ENCODE measurements around the gene MAPK8.
A peak's percentile ranks its signal among the peaks of the same experiment; 100 is the strongest.
"Not testable (repeated sequence)": the region's sequence is repeated elsewhere in the genome, so short reads cannot be mapped to it uniquely, and the experiment has no call there.

Gene MAPK8

GRCh38 chr10:48418189-48418788 is 111.8 kb downstream of the MAPK8 start:
- no peak for DNase-seq (ENCODE audit: low spot score)

GRCh38 chr10:48419714-48420113 is 113.2 kb downstream of the MAPK8 start:
- no peak for DNase-seq (ENCODE audit: low spot score)

- not testable (repeated sequence) for DNase-seq (ENCODE audit: low spot score)
Observed at GRCh38 chr10:48421862-48422261, 115.4 kb downstream of the MAPK8 start.

- no peak for DNase-seq (ENCODE audit: low spot score)
Observed at GRCh38 chr10:48423884-48424283, 117.4 kb downstream of the MAPK8 start.

GRCh38 chr10:48428896-48429295 is 122.4 kb downstream of the MAPK8 start:
- DNase-seq (ENCODE audit: low spot score): no peak

- DNase-seq (ENCODE audit: low spot score): no peak
Observed at GRCh38 chr10:48429309-48429708, 122.8 kb downstream of the MAPK8 start.

GRCh38 chr10:48430402-48430993 is 124.0 kb downstream of the MAPK8 start:
- no peak for DNase-seq (ENCODE audit: low spot score)

GRCh38 chr10:48431871-48432270 is 125.4 kb downstream of the MAPK8 start:
- DNase-seq (ENCODE audit: low spot score): no peak

GRCh38 chr10:48437546-48437945 is 131.1 kb downstream of the MAPK8 start:
- no peak for DNase-seq (ENCODE audit: low spot score)

- DNase-seq (ENCODE audit: low spot score): peak; percentile 79
Observed at GRCh38 chr10:48439031-48439430, 132.6 kb downstream of the MAPK8 start.

GRCh38 chr10:48439581-48440041 is 133.1 kb downstream of the MAPK8 start:
- peak; percentile 19 for DNase-seq (ENCODE audit: low spot score)

GRCh38 chr10:48440771-48441170 is 134.3 kb downstream of the MAPK8 start:
- no peak for DNase-seq (ENCODE audit: low spot score)

- DNase-seq (ENCODE audit: low spot score): peak; percentile 5
Observed at GRCh38 chr10:48442090-48442808, 135.8 kb downstream of the MAPK8 start.

GRCh38 chr10:48442809-48443177 is 136.3 kb downstream of the MAPK8 start:
- no peak for DNase-seq (ENCODE audit: low spot score)

- DNase-seq (ENCODE audit: low spot score): peak; percentile 17
Observed at GRCh38 chr10:48444266-48444665, 137.8 kb downstream of the MAPK8 start.

- DNase-seq (ENCODE audit: low spot score): peak; percentile 17
Observed at GRCh38 chr10:48444861-48445841, 138.7 kb downstream of the MAPK8 start.

- peak; percentile 3 for DNase-seq (ENCODE audit: low spot score)
Observed at GRCh38 chr10:48445932-48446331, 139.5 kb downstream of the MAPK8 start.

- peak; percentile 8 for DNase-seq (ENCODE audit: low spot score)
Observed at GRCh38 chr10:48446785-48447184, 140.3 kb downstream of the MAPK8 start.

- peak; percentile 7 for DNase-seq (ENCODE audit: low spot score)
Observed at GRCh38 chr10:48447356-48448215, 141.1 kb downstream of the MAPK8 start.

GRCh38 chr10:48448796-48449195 is 142.3 kb downstream of the MAPK8 start:
- peak; percentile 86 for DNase-seq (ENCODE audit: low spot score)

Measured in AG20443 (cell line).